Suprapubic skin (tissue), 4 donors: Measurements from ENCODE around the gene GOLGA3. TPM values are rescaled to one million over a fixed set of nuclear protein-coding genes. Genes with fewer than 3 reads are reported as not detected.

Experiments
- DNase-seq, 2 donors: peaks; one replicate each; pipeline ENCODE4 v3.0.0-alpha.2; 2019; ENCODE audit warnings: low spot score in 2 of 2
- H3K27ac ChIP-seq: fragments of 200-600 bp; sonication (generic); one replicate; pipeline ENCODE4 v1.5.1; 2019
- H3K27me3 ChIP-seq: fragments of 200-600 bp; sonication (generic); one replicate; pipeline ENCODE4 v1.5.1; 2019
- H3K36me3 ChIP-seq: fragments of 200-600 bp; sonication (generic); one replicate; pipeline ENCODE4 v1.5.1; 2019
- H3K4me1 ChIP-seq: fragments of 200-600 bp; sonication (generic); one replicate; pipeline ENCODE4 v1.5.1; 2019
- H3K4me3 ChIP-seq: fragments of 200-600 bp; sonication (generic); one replicate; pipeline ENCODE4 v1.5.1; 2019; ENCODE audit warnings: mild to moderate bottlenecking
- H3K9me3 ChIP-seq: fragments of 200-600 bp; sonication (generic); one replicate; pipeline ENCODE4 v1.5.1; 2019
- EP300 ChIP-seq: sonication (generic); formaldehyde crosslinking; IDR thresholded peaks from one replicate; pipeline ENCODE4 v1.6.1; 2017; ENCODE audit warnings: antibody characterized with exemption
- POLR2A ChIP-seq, 2 donors: fragments of 450-650 bp; IDR thresholded peaks; one replicate each; pipeline ENCODE4 v1.6.1; 2017; ENCODE audit warnings: antibody characterized with exemption in 2 of 2, mild to moderate bottlenecking in 2 of 2, moderate library complexity in 2 of 2
- POLR2AphosphoS5 ChIP-seq, 3 donors: sonication (generic); formaldehyde crosslinking; IDR thresholded peaks; one replicate each; pipeline ENCODE4 v1.6.1; 2017; ENCODE audit warnings: antibody characterized with exemption in 3 of 3
- WGBS: methylation state at CpG from one replicate; pipeline ENCODE4 v1.1.5; 2018; 5-methylcytosine and 5-hydroxymethylcytosine counted together
- total RNA-seq, 4 donors: library from RNA; depleted of rRNA; stranded (reverse); fragments of >200 nt; gene quantifications; one replicate each; pipeline ENCODE4 v1.1.0, GENCODE V29; 2016
- TF ChIP-seq, protein P1 (sequence below), 2 donors: fragments of 200-600 bp in 1 of 2; fragments of 450-650 bp in 1 of 2; sonication (generic) in 1 of 2; IDR thresholded peaks; one replicate each; pipeline ENCODE4 v1.5.1; 2016 to 2019; ENCODE audit warnings: antibody characterized with exemption in 2 of 2, mild to moderate bottlenecking in 1 of 2, moderate library complexity in 1 of 2

Gene GOLGA3
- total RNA-seq, 4 donors from 2014 or later, result 75.8 to 98.4 (median 81.0) TPM

GRCh38 chr12:132740313-132740646 is 88.4 kb downstream of the GOLGA3 start:
- H3K4me1 ChIP-seq, result no peaks in the 10 kb centered on the region
- no peaks in the 10 kb centered on the region for H3K27me3 ChIP-seq
- no peak overlapping the region for H3K27ac ChIP-seq
- H3K36me3 ChIP-seq, result peaks cover 96% of the 10 kb centered on the region
- H3K4me3 ChIP-seq, result no peak overlapping the region
- TF ChIP-seq POLR2A (IDR thresholded peaks at IDR 0.05) (no peak), EP300 (no peak), POLR2AphosphoS5 (IDR thresholded peaks at IDR 0.05) (no peak)
- TF ChIP-seq, protein P1, sequence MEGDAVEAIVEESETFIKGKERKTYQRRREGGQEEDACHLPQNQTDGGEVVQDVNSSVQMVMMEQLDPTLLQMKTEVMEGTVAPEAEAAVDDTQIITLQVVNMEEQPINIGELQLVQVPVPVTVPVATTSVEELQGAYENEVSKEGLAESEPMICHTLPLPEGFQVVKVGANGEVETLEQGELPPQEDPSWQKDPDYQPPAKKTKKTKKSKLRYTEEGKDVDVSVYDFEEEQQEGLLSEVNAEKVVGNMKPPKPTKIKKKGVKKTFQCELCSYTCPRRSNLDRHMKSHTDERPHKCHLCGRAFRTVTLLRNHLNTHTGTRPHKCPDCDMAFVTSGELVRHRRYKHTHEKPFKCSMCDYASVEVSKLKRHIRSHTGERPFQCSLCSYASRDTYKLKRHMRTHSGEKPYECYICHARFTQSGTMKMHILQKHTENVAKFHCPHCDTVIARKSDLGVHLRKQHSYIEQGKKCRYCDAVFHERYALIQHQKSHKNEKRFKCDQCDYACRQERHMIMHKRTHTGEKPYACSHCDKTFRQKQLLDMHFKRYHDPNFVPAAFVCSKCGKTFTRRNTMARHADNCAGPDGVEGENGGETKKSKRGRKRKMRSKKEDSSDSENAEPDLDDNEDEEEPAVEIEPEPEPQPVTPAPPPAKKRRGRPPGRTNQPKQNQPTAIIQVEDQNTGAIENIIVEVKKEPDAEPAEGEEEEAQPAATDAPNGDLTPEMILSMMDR (IDR thresholded peaks at IDR 0.05), result no peak
- no peak for DNase-seq
- 93% methylated on average over 6 of the region's 6 CpGs for WGBS
- H3K9me3 ChIP-seq, result no peaks in the 10 kb centered on the region

GRCh38 chr12:132739600-132740312 is 88.9 kb downstream of the GOLGA3 start:
- Histone ChIP-seq H3K36me3 (peaks cover 96% of the 10 kb centered on the region), H3K9me3 (no peaks in the 10 kb centered on the region)
- 94% methylated on average over 19 of the region's 19 CpGs for WGBS

DNA sequence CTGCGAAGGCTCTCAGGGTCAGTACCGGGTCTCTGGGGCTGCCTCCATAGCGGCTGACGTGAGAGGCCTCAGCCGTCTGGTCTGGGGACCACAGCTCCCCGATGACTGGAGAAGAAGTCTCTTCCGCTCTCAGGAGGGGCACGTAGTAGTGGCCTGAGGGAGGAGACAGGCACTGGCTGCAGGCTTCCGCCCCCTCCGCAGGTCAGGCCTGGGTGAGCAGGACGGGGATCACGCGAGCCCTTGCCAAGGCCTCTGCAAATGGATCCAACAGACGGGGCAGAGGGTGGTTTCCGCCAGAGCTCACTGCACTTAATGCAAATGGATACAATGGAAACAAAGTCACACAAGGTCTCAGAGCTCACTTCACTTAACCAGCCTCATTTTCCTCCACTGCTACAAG is 91.8 kb downstream of the GOLGA3 start:
- H3K36me3 ChIP-seq, result peaks cover 98% of the 10 kb centered on the region

More at GRCh38 chr12:132739600-132740312, 88.9 kb downstream of the GOLGA3 start:
- Histone ChIP-seq H3K4me3 (no peak overlapping the region), H3K27ac (no peak overlapping the region), H3K27me3 (no peaks in the 10 kb centered on the region), H3K4me1 (no peaks in the 10 kb centered on the region)
- TF ChIP-seq EP300 (no peak), POLR2A (IDR thresholded peaks at IDR 0.05) (no peak), POLR2AphosphoS5 (IDR thresholded peaks at IDR 0.05) (no peak)
- TF ChIP-seq, protein P1 (IDR thresholded peaks at IDR 0.05), result no peak
- DNase-seq, result no peak

DNA sequence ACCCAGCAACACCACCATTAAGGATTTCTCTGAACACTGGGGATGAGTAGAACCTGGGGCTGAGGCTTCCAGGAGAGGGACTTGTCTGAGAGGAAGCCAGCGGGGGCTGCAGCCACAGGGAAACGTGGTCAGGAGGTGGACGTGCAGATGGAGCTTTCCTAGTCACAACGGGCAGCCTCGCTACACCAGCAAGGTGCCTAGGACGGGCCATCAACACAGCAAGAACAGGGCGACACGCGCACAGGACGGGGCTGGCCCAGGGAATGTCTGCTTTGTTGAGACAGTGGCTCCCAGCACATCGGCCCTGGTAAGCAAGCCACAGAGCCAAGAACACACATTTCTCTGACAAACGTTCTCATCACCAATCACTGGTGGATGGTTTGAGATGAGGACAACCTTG is 92.3 kb downstream of the GOLGA3 start:
- H3K4me3 ChIP-seq, result no peak overlapping the region
- H3K9me3 ChIP-seq, result no peaks in the 10 kb centered on the region
- H3K4me1 ChIP-seq, result no peaks in the 10 kb centered on the region
- H3K36me3 ChIP-seq, result peaks cover 98% of the 10 kb centered on the region
- H3K27me3 ChIP-seq, result no peaks in the 10 kb centered on the region
- 95% methylated on average over 11 of the region's 12 CpGs for WGBS
- TF ChIP-seq, protein P1 (IDR thresholded peaks at IDR 0.05), result no peak
- TF ChIP-seq POLR2A (IDR thresholded peaks at IDR 0.05), result no peak
- no peak for DNase-seq
- no peak overlapping the region for H3K27ac ChIP-seq

More for the DNA sequence above, 91.8 kb downstream of the GOLGA3 start:
- Histone ChIP-seq H3K27me3 (no peaks in the 10 kb centered on the region), H3K4me3 (no peak overlapping the region), H3K4me1 (no peaks in the 10 kb centered on the region), H3K27ac (no peak overlapping the region), H3K9me3 (no peaks in the 10 kb centered on the region)
- DNase-seq, result no peak
- WGBS, result 90% methylated on average over 10 of the region's 15 CpGs
- TF ChIP-seq EP300, result no peak

GRCh38 chr12:132735496-132735895 is 93.2 kb downstream of the GOLGA3 start:
- 93% methylated on average over 20 of the region's 20 CpGs for WGBS
- TF ChIP-seq POLR2AphosphoS5 (IDR thresholded peaks at IDR 0.05) (no peak), EP300 (no peak), POLR2A (IDR thresholded peaks at IDR 0.05) (no peak)
- TF ChIP-seq, protein P1 (IDR thresholded peaks at IDR 0.05), result no peak
- DNase-seq, result no peak
- Histone ChIP-seq H3K27ac (no peak overlapping the region), H3K36me3 (peaks cover 98% of the 10 kb centered on the region), H3K27me3 (no peaks in the 10 kb centered on the region), H3K9me3 (no peaks in the 10 kb centered on the region), H3K4me1 (no peaks in the 10 kb centered on the region), H3K4me3 (no peak overlapping the region)

DNA sequence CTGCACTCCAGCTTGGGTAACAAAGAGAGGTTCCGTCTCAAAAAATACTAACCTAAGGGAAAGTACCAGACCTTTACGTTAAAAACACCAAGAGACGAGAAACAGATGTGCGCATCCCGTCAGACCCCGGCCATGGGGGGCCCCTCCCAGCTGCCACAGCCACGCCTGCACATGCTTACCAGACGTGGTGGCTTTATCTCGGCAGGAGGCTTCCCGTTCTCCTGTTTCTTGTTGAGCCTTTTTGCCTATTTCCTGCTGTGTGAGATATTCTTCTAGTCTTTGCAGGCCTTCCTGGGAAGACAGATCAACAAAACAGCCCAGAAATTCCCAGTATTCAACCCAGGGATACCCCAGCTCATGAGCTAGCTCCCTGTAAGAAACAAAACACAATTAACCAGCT is 94.5 kb downstream of the GOLGA3 start:
- no peak for DNase-seq
- Histone ChIP-seq H3K9me3 (no peaks in the 10 kb centered on the region), H3K27ac (no peak overlapping the region), H3K4me1 (no peaks in the 10 kb centered on the region), H3K4me3 (no peak overlapping the region), H3K27me3 (no peaks in the 10 kb centered on the region), H3K36me3 (peaks cover 95% of the 10 kb centered on the region)
- WGBS, result 84% methylated on average over 10 of the region's 10 CpGs
- TF ChIP-seq POLR2A (IDR thresholded peaks at IDR 0.05), result no peak
- TF ChIP-seq EP300, result no peak
- TF ChIP-seq, protein P1 (IDR thresholded peaks at IDR 0.05), result no peak
- TF ChIP-seq POLR2AphosphoS5 (IDR thresholded peaks at IDR 0.05), result no peak
